K562 (cell line): ENCODE measurements around the gene EMC9.

Experiments
- DPF2 ChIP-seq: fragments of 450-650 bp; IDR thresholded peaks from 2 replicates; pipeline ENCODE4 v1.6.1; 2016
- HDAC2 ChIP-seq: fragments of 450-650 bp; IDR thresholded peaks from 2 replicates; pipeline ENCODE4 v1.6.1; 2016; ENCODE audit warnings: mild to moderate bottlenecking
- MAX ChIP-seq: sonication (generic); formaldehyde crosslinking; IDR thresholded peaks from 2 replicates; pipeline ENCODE4 v1.9.0; 2022; ENCODE audit warnings: mild to moderate bottlenecking, missing genetic modification reagents
- PHB2 ChIP-seq: fragments of 450-650 bp; IDR thresholded peaks from 2 replicates; pipeline ENCODE4 v1.6.1; 2017; ENCODE audit warnings: low read depth
- POLR2AphosphoS5 ChIP-seq: IDR thresholded peaks from 2 replicates; pipeline ENCODE4 v1.6.1; 2011; ENCODE audit warnings: mild to moderate bottlenecking, low read depth, low read length, moderate library complexity; ENCODE audit not compliant: control insufficient read depth, insufficient read depth
- RBM39 ChIP-seq: fragments of 200-400 bp; formaldehyde crosslinking; optimal IDR thresholded peaks from 2 replicates; pipeline ENCODE3; 2018; ENCODE audit warnings: low read depth, low read length
- SRSF3 ChIP-seq: fragments of 200-400 bp; formaldehyde crosslinking; IDR thresholded peaks from 2 replicates; pipeline ENCODE4 v1.6.1; 2016; ENCODE audit warnings: mild to moderate bottlenecking, low read length, moderate library complexity; ENCODE audit not compliant: insufficient read depth
- ZFP30 ChIP-seq: fragments of 250-450 bp; sonication (Bioruptor Pico); IDR thresholded peaks from 2 replicates; pipeline ENCODE4 v1.8.0; 2022; ENCODE audit warnings: moderate library complexity, mild to moderate bottlenecking, inconsistent platforms, borderline replicate concordance
- TF ChIP-seq, protein P1 (sequence below): sonication (generic); formaldehyde crosslinking; IDR thresholded peaks from 2 replicates; pipeline ENCODE4 v1.8.1; 2023; ENCODE audit warnings: mild to moderate bottlenecking, missing genetic modification reagents, moderate library complexity

DNA sequence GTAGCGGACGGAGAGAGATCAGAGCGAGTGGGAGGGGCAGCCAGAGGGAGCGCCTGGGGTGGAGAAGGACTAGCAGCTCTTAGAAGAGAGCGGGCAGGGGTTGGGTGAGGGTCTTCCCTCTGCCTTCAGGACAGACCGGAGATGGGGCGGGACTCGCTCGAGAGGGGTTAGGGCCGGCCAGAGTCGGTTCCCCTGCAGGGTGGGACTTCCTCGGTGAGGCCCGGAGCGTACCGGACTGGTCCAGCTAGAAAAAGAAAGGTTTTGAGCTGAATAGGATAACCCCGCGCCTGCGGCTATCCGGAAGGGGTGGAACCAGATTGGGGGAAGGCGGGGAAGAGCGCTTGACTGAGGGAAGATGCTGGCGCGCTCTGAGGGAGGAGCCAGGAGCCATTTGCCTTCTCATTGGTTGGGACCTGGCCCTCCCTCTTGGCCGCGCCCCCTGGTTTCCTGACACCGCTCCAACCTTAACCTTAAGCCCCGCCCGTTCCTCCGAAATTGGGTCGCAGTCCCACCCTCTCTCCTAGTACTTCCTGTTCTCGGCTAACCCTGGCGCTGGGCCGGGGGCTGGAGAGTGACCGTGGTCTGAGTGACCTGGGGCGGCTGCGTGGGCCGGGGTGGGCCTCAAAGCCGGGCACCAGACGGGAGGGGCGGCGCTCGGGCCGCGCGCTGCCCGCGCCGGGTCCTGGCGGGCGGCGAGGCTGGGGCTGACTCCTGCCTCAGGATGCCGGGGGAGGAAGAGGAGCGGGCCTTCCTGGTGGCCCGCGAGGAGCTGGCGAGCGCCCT, 5.8 kb upstream of the EMC9 start, which contains the start of gene RNF31:
- TF ChIP-seq DPF2 (no peak), POLR2AphosphoS5 (no peak), PHB2 (no peak), ZFP30 (CRISPR knock-in tag) (no peak), MAX (CRISPR knock-in tag) (no peak; the same call in 1 of the 2 replicates), RBM39 (no peak), HDAC2 (no peak), SRSF3 (no peak)
- TF ChIP-seq, protein P1, sequence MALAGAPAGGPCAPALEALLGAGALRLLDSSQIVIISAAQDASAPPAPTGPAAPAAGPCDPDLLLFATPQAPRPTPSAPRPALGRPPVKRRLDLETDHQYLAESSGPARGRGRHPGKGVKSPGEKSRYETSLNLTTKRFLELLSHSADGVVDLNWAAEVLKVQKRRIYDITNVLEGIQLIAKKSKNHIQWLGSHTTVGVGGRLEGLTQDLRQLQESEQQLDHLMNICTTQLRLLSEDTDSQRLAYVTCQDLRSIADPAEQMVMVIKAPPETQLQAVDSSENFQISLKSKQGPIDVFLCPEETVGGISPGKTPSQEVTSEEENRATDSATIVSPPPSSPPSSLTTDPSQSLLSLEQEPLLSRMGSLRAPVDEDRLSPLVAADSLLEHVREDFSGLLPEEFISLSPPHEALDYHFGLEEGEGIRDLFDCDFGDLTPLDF (CRISPR knock-in tag) = no peak
